Fibroblast of skin of left biceps (primary cell): ENCODE results near the gene AHCY.

ENCODE experiments used
- DNase-seq, 2 experiments: peaks; one replicate each; pipeline ENCODE4 v3.0.0-alpha.2; 2013; ENCODE audit warnings: low read depth in 2 of 2

Gene AHCY

GRCh38 chr20:34324541-34324940, 21.4 kb upstream of the AHCY start:
- no peak for DNase-seq

GRCh38 chr20:34322267-34323105, 19.3 kb upstream of the AHCY start:
- no peak for DNase-seq

GRCh38 chr20:34320861-34321260, 17.7 kb upstream of the AHCY start:
- DNase-seq: no peak

- no peak for DNase-seq
Measured at GRCh38 chr20:34318609-34319443, 15.7 kb upstream of the AHCY start.

- DNase-seq: no peak
Measured at GRCh38 chr20:34316196-34316814, 13.2 kb upstream of the AHCY start.

- no peak for DNase-seq
Measured at GRCh38 chr20:34315236-34315635, 12.1 kb upstream of the AHCY start.

- peak; percentile 52 to 54 for DNase-seq
Measured at GRCh38 chr20:34312544-34313217, 9.5 kb upstream of the AHCY start.

- DNase-seq: no peak
Measured at GRCh38 chr20:34312024-34312460, 8.9 kb upstream of the AHCY start.

- no peak for DNase-seq
Measured at GRCh38 chr20:34311118-34312023, 8.2 kb upstream of the AHCY start.

GRCh38 chr20:34310481-34311117, 7.4 kb upstream of the AHCY start:
- no peak for DNase-seq

- DNase-seq: no peak
Measured at GRCh38 chr20:34309691-34310090, 6.5 kb upstream of the AHCY start.

- no peak for DNase-seq
Measured at GRCh38 chr20:34305333-34306230, 2.4 kb upstream of the AHCY start.

GRCh38 chr20:34302312-34302722, 838 bp downstream of the AHCY start:
- DNase-seq: peak in 1 of 2 experiments; percentile 6

GRCh38 chr20:34301587-34302311, 1.4 kb downstream of the AHCY start:
- DNase-seq: no peak

- no peak for DNase-seq
Measured at GRCh38 chr20:34300809-34301586, 2.2 kb downstream of the AHCY start.

- no peak for DNase-seq
Measured at GRCh38 chr20:34300256-34300806, 2.8 kb downstream of the AHCY start.

- DNase-seq: no peak
Measured at GRCh38 chr20:34299556-34300255, 3.4 kb downstream of the AHCY start.
